ENCODE data around the gene ARL6IP4.

Gene ARL6IP4

GRCh38 chr12:122990961-122991622, 10.6 kb downstream of the ARL6IP4 start:
- no peak overlapping the region for H3K4me3 ChIP-seq (ENCODE audit: low read depth, low read length)
- DNase-seq (ENCODE audit: low read depth): no peak
- TF ChIP-seq CTCF (conservative IDR thresholded peaks at IDR 0.05; ENCODE audit: low read depth, low read length): no peak

GRCh38 chr12:122991623-122992275, 11.3 kb downstream of the ARL6IP4 start:
- DNase-seq (ENCODE audit: low read depth): no peak
- no peak for TF ChIP-seq CTCF (conservative IDR thresholded peaks at IDR 0.05; ENCODE audit: low read depth, low read length)
- H3K4me3 ChIP-seq (ENCODE audit: low read depth, low read length): no peak overlapping the region

- no peak for DNase-seq (ENCODE audit: low read depth)
- no peak for TF ChIP-seq CTCF (conservative IDR thresholded peaks at IDR 0.05; ENCODE audit: low read depth, low read length)
These were observed 11.9 kb downstream of the ARL6IP4 start for GRCh38 chr12:122992386-122992785.

GRCh38 chr12:122994140-122994675, 13.7 kb downstream of the ARL6IP4 start:
- no peak for DNase-seq (ENCODE audit: low read depth)

More at GRCh38 chr12:122992386-122992785, 11.9 kb downstream of the ARL6IP4 start:
- H3K4me3 ChIP-seq (ENCODE audit: low read depth, low read length): no peak overlapping the region

GRCh38 chr12:122994781-122995502, 14.5 kb downstream of the ARL6IP4 start:
- no peak for DNase-seq (ENCODE audit: low read depth)
- no peak overlapping the region for H3K4me3 ChIP-seq (ENCODE audit: low read depth, low read length)
- no peak for TF ChIP-seq CTCF (conservative IDR thresholded peaks at IDR 0.05; ENCODE audit: low read depth, low read length)

More at GRCh38 chr12:122994140-122994675, 13.7 kb downstream of the ARL6IP4 start:
- no peak overlapping the region for H3K4me3 ChIP-seq (ENCODE audit: low read depth, low read length)
- no peak for TF ChIP-seq CTCF (conservative IDR thresholded peaks at IDR 0.05; ENCODE audit: low read depth, low read length)

GRCh38 chr12:122995503-122996187, 15.2 kb downstream of the ARL6IP4 start:
- no peak for TF ChIP-seq CTCF (conservative IDR thresholded peaks at IDR 0.05; ENCODE audit: low read depth, low read length)
- H3K4me3 ChIP-seq (ENCODE audit: low read depth, low read length): no peak overlapping the region
- DNase-seq (ENCODE audit: low read depth): no peak

All from choroid plexus epithelial cell (primary cell).